Umbilical cord (tissue), 2 donors: ENCODE measurements around the gene MOCS3. TPM values are rescaled to one million over a fixed set of nuclear protein-coding genes. Genes with fewer than 3 reads are reported as not detected.

ENCODE experiments used
- DNase-seq: peaks from one replicate; pipeline ENCODE4 v3.0.0-alpha.2; 2015; ENCODE audit warnings: low spot score
- total RNA-seq: library from RNA; depleted of rRNA; stranded (reverse); fragments of >200 nt; gene quantifications from one replicate; pipeline ENCODE4 v1.2.3, GENCODE V29; 2014; ENCODE audit warnings: low replicate concordance; ENCODE audit not compliant: insufficient read depth

Gene MOCS3
- total RNA-seq = 10.4 TPM

GRCh38 chr20:50958615-50959542, at the start of gene MOCS3:
TSS of gene MOCS3 (plus strand) at chr20:50958818. CDS start at chr20:50958843, 25 bp downstream.
- DNase-seq = peak; percentile 95

- DNase-seq = no peak
Measured at GRCh38 chr20:50909413-50909812, 49.2 kb upstream of the MOCS3 start.

- peak; percentile 65 for DNase-seq
Measured at GRCh38 chr20:50911030-50911429, 47.6 kb upstream of the MOCS3 start.

GRCh38 chr20:50911716-50912115, 46.9 kb upstream of the MOCS3 start:
- no peak for DNase-seq

GRCh38 chr20:50913690-50914375, 44.8 kb upstream of the MOCS3 start:
- peak; percentile 34 for DNase-seq

GRCh38 chr20:50915424-50915823, 43.2 kb upstream of the MOCS3 start:
- peak; percentile 71 for DNase-seq

GRCh38 chr20:50916257-50916656, 42.4 kb upstream of the MOCS3 start:
- peak; percentile 60 for DNase-seq

- DNase-seq = no peak
Measured at GRCh38 chr20:50916934-50917333, 41.7 kb upstream of the MOCS3 start.

GRCh38 chr20:50918403-50918802, 40.2 kb upstream of the MOCS3 start:
- DNase-seq = no peak

GRCh38 chr20:50919567-50919966, 39.1 kb upstream of the MOCS3 start:
- DNase-seq = no peak

GRCh38 chr20:50920997-50921396, 37.6 kb upstream of the MOCS3 start:
- DNase-seq = no peak

- DNase-seq = no peak
Measured at GRCh38 chr20:50921803-50922501, 36.7 kb upstream of the MOCS3 start.

- no peak for DNase-seq
Measured at GRCh38 chr20:50924261-50924920, 34.2 kb upstream of the MOCS3 start.

GRCh38 chr20:50926530-50926929, 32.1 kb upstream of the MOCS3 start:
- DNase-seq = no peak

GRCh38 chr20:50928469-50928868, 30.1 kb upstream of the MOCS3 start:
- DNase-seq = no peak

GRCh38 chr20:50929299-50930138, 29.1 kb upstream of the MOCS3 start:
- DNase-seq = peak; percentile 93

- no peak for DNase-seq
Measured at GRCh38 chr20:50930139-50930975, 28.3 kb upstream of the MOCS3 start.

- DNase-seq = no peak
Measured at GRCh38 chr20:50930976-50931305, 27.7 kb upstream of the MOCS3 start.

GRCh38 chr20:50931306-50932015, 27.2 kb upstream of the MOCS3 start, which contains the start of gene ADNP:
TSS of gene ADNP (minus strand) at chr20:50931437. CDS start at chr20:50903996, 27,441 bp downstream.
- peak; percentile 96 for DNase-seq
